CD14-positive monocyte (primary cell): ENCODE measurements around the gene SPATS2L. TPM values are rescaled to one million over a fixed set of nuclear protein-coding genes. Genes with fewer than 3 reads are reported as not detected.
A peak's percentile ranks its signal among the peaks of the same experiment; 100 is the strongest.

ENCODE experiments used
- DNase-seq, 3 donors: peaks; one replicate each; pipeline ENCODE4 v3.0.0-alpha.2; 2011 to 2022
- H2AFZ ChIP-seq: 2 replicates; pipeline ENCODE4 v1.6.0; 2012; ENCODE audit warnings: mild to moderate bottlenecking, low read depth, low read length, inconsistent platforms; ENCODE audit not compliant: insufficient read depth, poor library complexity, severe bottlenecking
- H3K27ac ChIP-seq, 2 donors: 1 replicate in 1 of 2; 2 replicates in 1 of 2; pipeline ENCODE4 v1.5.1; 2012 to 2013; ENCODE audit warnings: low read length in 2 of 2, control low read depth in 1 of 2, inconsistent platforms in 1 of 2, low read depth in 1 of 2, mild to moderate bottlenecking in 1 of 2
- H3K27me3 ChIP-seq, 2 donors: one replicate each; pipeline versions ENCODE4 v1.6.0 to v1.6.1; 2011 to 2013; ENCODE audit warnings: low read length in 2 of 2; ENCODE audit not compliant: control insufficient read depth in 2 of 2, insufficient read depth in 2 of 2
- H3K36me3 ChIP-seq, 2 donors: replicated peaks in 1 of 2; 1 replicate in 1 of 2; 2 replicates in 1 of 2; pipeline versions ENCODE4 v1.5.1 to v1.6.1; 2012 to 2013; ENCODE audit warnings: low read length in 2 of 2, control low read depth in 1 of 2, inconsistent platforms in 1 of 2, mild to moderate bottlenecking in 1 of 2; ENCODE audit not compliant: insufficient read depth in 2 of 2, control insufficient read depth in 1 of 2
- H3K4me1 ChIP-seq, 2 donors: 1 replicate in 1 of 2; 2 replicates in 1 of 2; pipeline versions ENCODE4 v1.5.1 to v1.6.1; 2012 to 2013; ENCODE audit warnings: low read length in 2 of 2, control low read depth in 1 of 2, inconsistent platforms in 1 of 2, mild to moderate bottlenecking in 1 of 2, moderate library complexity in 1 of 2; ENCODE audit not compliant: insufficient read depth in 2 of 2, control insufficient read depth in 1 of 2
- H3K4me2 ChIP-seq: replicated peaks from 2 replicates; pipeline ENCODE3; 2012; ENCODE audit warnings: low read length, moderate library complexity, mild to moderate bottlenecking; ENCODE audit not compliant: poor library complexity, severe bottlenecking; ENCODE audit errors: extremely low read depth
- H3K4me3 ChIP-seq, 3 experiments: fragments of 200-600 bp in 1 of 3; sonication (generic) in 1 of 3; replicated peaks in 1 of 3; 1 replicate in 2 of 3; 2 replicates in 1 of 3; pipeline ENCODE4 v1.5.1; 2011 to 2013; ENCODE audit warnings: low read length in 3 of 3, mild to moderate bottlenecking in 3 of 3, control low read depth in 2 of 3, low read depth in 2 of 3, inconsistent platforms in 1 of 3, moderate library complexity in 1 of 3
- H3K79me2 ChIP-seq: 2 replicates; pipeline ENCODE4 v1.6.0; 2012; ENCODE audit warnings: mild to moderate bottlenecking, control low read depth, inconsistent platforms, low read length, moderate library complexity; ENCODE audit not compliant: insufficient read depth
- H3K9ac ChIP-seq: 2 replicates; pipeline ENCODE4 v1.6.0; 2017; ENCODE audit warnings: low read length, mild to moderate bottlenecking; ENCODE audit not compliant: insufficient read depth, poor library complexity, severe bottlenecking
- H3K9me3 ChIP-seq, 2 donors: replicated peaks in 1 of 2; 1 replicate in 1 of 2; 2 replicates in 1 of 2; pipeline versions ENCODE4 v1.5.1 to v1.6.1; 2012 to 2013; ENCODE audit warnings: low read length in 2 of 2, control low read depth in 1 of 2; ENCODE audit not compliant: control insufficient read depth in 1 of 2, insufficient read depth in 1 of 2
- H4K20me1 ChIP-seq: 2 replicates; pipeline ENCODE4 v1.6.0; 2012; ENCODE audit warnings: mild to moderate bottlenecking, low read length, control low read depth, moderate library complexity; ENCODE audit not compliant: insufficient read depth
- H3K27ac Mint-ChIP-seq, 7 donors: one replicate each; pipeline ENCODE4 v1.8.0; 2020; ENCODE audit warnings: mild to moderate bottlenecking in 7 of 7, mixed read lengths in 7 of 7, moderate library complexity in 6 of 7, inconsistent platforms in 2 of 7
- H3K27me3 Mint-ChIP-seq, 3 donors: one replicate each; pipeline ENCODE4 v1.8.0; 2021 to 2022; ENCODE audit warnings: low read depth in 3 of 3, mild to moderate bottlenecking in 3 of 3, mixed read lengths in 3 of 3, moderate library complexity in 3 of 3, inconsistent platforms in 1 of 3
- H3K36me3 Mint-ChIP-seq, 2 donors: one replicate each; pipeline ENCODE4 v1.8.0; 2020; ENCODE audit warnings: mixed read lengths in 2 of 2, inconsistent platforms in 1 of 2, mild to moderate bottlenecking in 1 of 2
- H3K4me1 Mint-ChIP-seq: one replicate; pipeline ENCODE4 v1.8.0; 2020; ENCODE audit warnings: mild to moderate bottlenecking, mixed read lengths
- H3K4me3 Mint-ChIP-seq, 2 donors: one replicate each; pipeline ENCODE4 v1.8.0; 2020; ENCODE audit warnings: mild to moderate bottlenecking in 2 of 2, mixed read lengths in 2 of 2, moderate library complexity in 1 of 2
- H3K9me3 Mint-ChIP-seq, 7 donors: one replicate each; pipeline ENCODE4 v1.8.0; 2020 to 2022; ENCODE audit warnings: mixed read lengths in 7 of 7, mild to moderate bottlenecking in 6 of 7, moderate library complexity in 6 of 7, inconsistent platforms in 2 of 7
- CTCF ChIP-seq: fragments of 200-600 bp; IDR thresholded peaks from one replicate; pipeline ENCODE4 v1.8.0; 2022; ENCODE audit warnings: antibody characterized with exemption, mild to moderate bottlenecking
- WGBS: methylation state at CpG from one replicate; pipeline ENCODE4 v1.1.5; 2013; ENCODE audit warnings: missing lambda C conversion rate; ENCODE audit not compliant: insufficient coverage; 5-methylcytosine and 5-hydroxymethylcytosine counted together
- intact Hi-C, 2 donors: fragments of 100-400 bp; cut with micrococcal nuclease; formaldehyde crosslinking; loops; one replicate each; pipeline versions ENCODE4 v1.15.0 to v1.15.1; 2023
- polyA plus RNA-seq, 3 donors: library from polyadenylated mRNA; depleted of rRNA in 1 of 3; unstranded in 2 of 3; stranded (reverse) in 1 of 3; fragments of 300-500 nt in 2 of 3; fragments of >200 nt in 1 of 3; fragmentation: Illumina TruSeq in 2 of 3; gene quantifications; 1 replicate in 2 of 3; 2 replicates in 1 of 3; pipeline ENCODE4 v1.2.3, GENCODE V29; 2012 to 2021

Gene SPATS2L
- polyA plus RNA-seq, 3 donors = 2.7 to 5.2 (median 3.2) TPM

- H3K27ac Mint-ChIP-seq = no peak overlapping the region
- DNase-seq = no peak
- no peak overlapping the region for H3K4me2 ChIP-seq
- no peaks in the 10 kb centered on the region for H4K20me1 ChIP-seq
- peaks cover 14 to 26% of the 10 kb centered on the region in 2 donors for H3K4me1 ChIP-seq
- no peak for TF ChIP-seq CTCF
- H3K9ac ChIP-seq = no peak overlapping the region
- H3K36me3 Mint-ChIP-seq = no peaks in the 10 kb centered on the region
- H3K27ac ChIP-seq = no peak overlapping the region
- peak overlapping the region; percentile 37 for H2AFZ ChIP-seq
- intact Hi-C loops = no loop called here
- no peaks in the 10 kb centered on the region for H3K9me3 Mint-ChIP-seq
- H3K79me2 ChIP-seq = peaks cover 25% of the 10 kb centered on the region
- peaks cover 0 to 4% (median 4%) of the 10 kb centered on the region in 3 donors for H3K27me3 Mint-ChIP-seq
- no peaks in the 10 kb centered on the region for H3K9me3 ChIP-seq
- peaks cover 0 to 3% of the 10 kb centered on the region in 2 donors for H3K27me3 ChIP-seq
- no peak overlapping the region for H3K4me3 ChIP-seq
- 90% methylated on average over 1 of the region's 2 CpGs for WGBS
- H3K4me1 Mint-ChIP-seq = peaks cover 19% of the 10 kb centered on the region
- no peak overlapping the region for H3K4me3 Mint-ChIP-seq
- no peaks in the 10 kb centered on the region for H3K36me3 ChIP-seq
Observed at GRCh38 chr2:200523604-200524003, 217.1 kb downstream of the SPATS2L start.

- no peak overlapping the region for H3K9ac ChIP-seq
- TF ChIP-seq CTCF = no peak
- H3K9me3 ChIP-seq = no peaks in the 10 kb centered on the region
- peak overlapping the region; percentile 89 for H3K4me2 ChIP-seq
- H3K27me3 Mint-ChIP-seq = peaks cover 0 to 4% (median 3%) of the 10 kb centered on the region in 3 donors
- intact Hi-C loops = no loop called here
- no peaks in the 10 kb centered on the region for H3K36me3 ChIP-seq
- H3K27ac ChIP-seq = no peak overlapping the region
- no CpG with 5 or more reads among the region's 2 CpGs for WGBS
- DNase-seq = no peak
- H3K4me3 ChIP-seq = peak overlapping the region in 1 of 3 experiments; percentile 97
- H3K4me1 Mint-ChIP-seq = peaks cover 21% of the 10 kb centered on the region
- H3K4me3 Mint-ChIP-seq = no peak overlapping the region
- H3K9me3 Mint-ChIP-seq = no peaks in the 10 kb centered on the region
- peaks cover 0 to 3% of the 10 kb centered on the region in 2 donors for H3K27me3 ChIP-seq
- H3K27ac Mint-ChIP-seq = no peak overlapping the region
- peak overlapping the region; percentile 97 for H2AFZ ChIP-seq
- peaks cover 2 to 3% of the 10 kb centered on the region in 2 donors for H3K36me3 Mint-ChIP-seq
- peaks cover 40% of the 10 kb centered on the region for H3K79me2 ChIP-seq
- no peaks in the 10 kb centered on the region for H4K20me1 ChIP-seq
- H3K4me1 ChIP-seq = peaks cover 14 to 26% of the 10 kb centered on the region in 2 donors
Observed at GRCh38 chr2:200525066-200525465, 218.6 kb downstream of the SPATS2L start.
